ENCODE measurements around the gene MLH1. TPM values are rescaled to one million over a fixed set of nuclear protein-coding genes. Genes with fewer than 3 reads are reported as not detected.

Gene MLH1
- total RNA-seq, 1 experiment from 2014 or later: 42.2 TPM

DNA sequence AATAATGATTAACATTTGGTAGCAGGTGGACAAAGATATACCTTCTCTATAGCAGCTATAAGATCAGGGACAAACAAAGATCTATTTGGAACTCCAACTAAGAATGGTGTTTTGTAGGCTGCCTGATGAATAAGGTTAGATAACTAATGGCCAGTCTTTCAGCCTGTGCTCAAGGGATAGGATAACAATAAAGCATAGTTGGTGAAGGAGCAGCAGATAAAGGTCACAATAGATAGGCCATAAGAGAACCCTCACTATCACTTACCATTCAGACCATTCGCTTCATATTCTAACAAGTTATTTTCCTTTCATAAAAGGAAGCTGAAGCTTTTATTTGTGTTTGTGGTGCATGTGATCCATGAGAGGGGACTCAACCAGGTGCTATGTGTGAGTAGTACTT, 20.2 kb upstream of the MLH1 start:
- no peak for DNase-seq (ENCODE audit: low spot score)

DNA sequence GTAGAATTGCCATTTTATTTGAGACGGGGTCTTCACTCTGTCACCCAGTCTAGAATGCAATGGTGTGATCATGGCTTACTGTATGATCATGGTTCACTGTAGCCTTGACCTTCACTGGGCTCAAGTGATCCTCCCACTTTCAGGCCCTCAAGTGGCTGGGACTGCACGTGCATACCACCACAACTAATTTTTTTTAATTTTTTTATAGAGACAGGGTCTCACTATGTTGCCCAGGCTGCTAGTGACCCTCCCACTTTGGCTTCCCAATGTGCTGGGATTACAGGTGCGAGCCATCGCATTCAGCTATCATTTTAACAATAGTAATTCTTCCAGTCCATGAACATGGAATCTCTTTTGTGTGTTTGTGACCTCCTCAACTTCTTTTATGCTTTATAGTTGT, 12.3 kb upstream of the MLH1 start:
- no peak for DNase-seq (ENCODE audit: low spot score)

DNA sequence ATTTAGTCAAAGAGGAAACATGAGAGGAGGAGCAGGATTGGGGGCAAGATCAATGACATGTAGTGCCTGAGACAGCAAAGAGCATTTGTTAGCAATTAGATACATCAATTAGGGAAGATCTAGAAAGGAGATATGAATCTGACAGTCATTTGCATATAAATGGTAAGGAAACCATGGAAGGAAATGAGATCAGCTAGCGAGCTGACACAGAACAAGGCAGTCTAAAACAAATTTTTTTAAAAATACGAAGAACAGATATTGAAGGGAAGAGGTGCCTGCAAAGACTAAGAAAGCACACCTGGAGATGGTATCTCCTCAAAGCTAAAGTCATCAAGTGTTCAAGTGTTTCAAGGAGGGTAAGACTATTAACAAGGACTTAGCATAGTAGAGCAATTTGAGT, 5.0 kb upstream of the MLH1 start:
- no peak for DNase-seq (ENCODE audit: low spot score)

DNA sequence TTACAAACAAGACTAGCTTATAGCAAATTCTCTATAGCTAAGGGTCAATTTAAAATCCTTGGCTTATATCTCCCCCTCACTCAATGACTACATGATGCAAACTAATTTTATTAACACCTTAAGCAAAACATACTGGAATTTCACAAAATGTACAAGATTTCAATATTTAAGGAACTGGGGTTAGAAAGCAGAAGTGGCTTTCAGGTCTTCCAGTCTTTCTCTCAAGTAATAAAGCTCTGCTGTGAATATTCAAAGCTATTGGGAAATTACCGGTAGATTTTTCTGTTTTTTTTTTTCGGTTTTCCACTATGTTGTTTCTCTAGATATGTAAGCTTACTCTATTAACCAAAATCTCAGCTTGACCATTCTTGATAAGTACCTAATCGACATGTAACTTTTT, 4.3 kb upstream of the MLH1 start:
- no peak for DNase-seq (ENCODE audit: low spot score)

DNA sequence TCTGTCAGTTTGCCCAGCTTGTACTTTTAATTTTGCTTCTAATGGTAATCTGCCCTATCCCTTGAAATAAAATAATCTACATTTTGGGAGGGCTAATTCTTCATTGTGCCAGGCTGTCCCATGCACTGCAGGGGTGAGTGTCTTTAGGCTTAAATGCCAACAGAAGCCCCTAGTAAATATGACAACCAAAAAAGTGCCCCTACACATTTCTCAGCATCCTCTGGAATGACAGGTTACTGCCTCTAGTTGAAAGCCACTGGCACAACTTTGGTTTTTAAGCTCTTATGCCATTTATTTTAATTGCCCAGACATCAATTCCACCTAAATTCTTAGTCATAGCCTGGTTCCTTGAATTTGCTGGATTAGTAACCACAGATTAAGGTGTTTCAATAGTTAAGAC, 3.8 kb upstream of the MLH1 start:
- no peak for DNase-seq (ENCODE audit: low spot score)

DNA sequence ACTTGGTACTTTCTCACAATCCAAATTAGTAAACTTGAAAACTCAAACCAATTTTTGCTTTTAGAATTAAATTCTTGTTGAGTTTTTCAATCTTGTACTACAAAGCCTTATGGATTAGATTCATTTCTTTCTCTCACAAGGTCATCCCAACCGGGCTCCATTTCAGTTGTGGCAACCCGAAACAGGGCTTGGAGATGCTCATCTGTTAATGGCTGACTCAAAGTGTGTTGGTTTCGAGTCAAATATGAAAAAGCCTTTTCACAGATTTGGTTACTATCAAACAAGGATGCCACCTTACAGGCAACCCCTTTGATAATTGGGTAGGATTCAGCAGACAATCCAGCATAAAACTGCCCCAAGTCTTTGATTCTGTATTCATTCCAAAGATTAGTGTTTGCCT, 2.2 kb upstream of the MLH1 start:
- no peak for DNase-seq (ENCODE audit: low spot score)

DNA sequence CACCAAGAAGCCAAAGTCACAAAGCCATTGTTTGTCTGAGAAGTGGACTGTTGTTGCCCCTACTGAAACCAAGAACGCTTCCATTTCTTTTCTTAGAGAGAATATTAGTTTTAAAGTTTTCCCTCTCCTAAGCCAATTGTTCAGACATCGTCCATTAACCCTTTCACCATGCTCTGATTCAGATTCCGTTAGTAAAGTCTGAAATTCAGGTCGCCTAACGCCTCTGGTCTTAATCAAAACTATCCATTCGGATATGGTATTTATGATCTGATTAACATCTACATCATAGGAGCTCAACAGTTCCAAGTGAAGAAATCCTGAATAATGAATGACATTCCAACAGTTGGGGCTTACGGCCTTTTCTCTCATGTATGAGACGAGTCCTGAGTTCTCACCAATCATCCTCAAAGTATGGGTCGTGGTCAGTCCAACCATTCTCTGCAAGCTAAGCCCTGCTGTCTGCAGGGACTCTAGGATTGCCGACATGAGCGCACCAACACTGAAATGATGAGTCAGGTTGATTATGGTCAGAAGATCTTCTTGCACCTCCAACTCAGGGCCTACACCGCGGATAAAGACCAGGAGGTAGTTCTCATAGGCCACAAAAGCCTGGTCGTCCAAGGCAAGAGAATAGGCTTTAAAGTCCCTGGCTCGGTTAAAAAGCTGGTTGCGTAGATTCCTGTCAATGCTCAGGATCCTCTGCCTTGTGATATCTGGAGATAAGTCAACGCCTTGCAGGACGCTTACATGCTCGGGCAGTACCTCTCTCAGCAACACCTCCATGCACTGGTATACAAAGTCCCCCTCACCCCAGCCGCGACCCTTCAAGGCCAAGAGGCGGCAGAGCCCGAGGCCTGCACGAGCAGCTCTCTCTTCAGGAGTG, 1.2 kb upstream of the MLH1 start:
- peak; percentile 7 for DNase-seq (ENCODE audit: low spot score)

DNA sequence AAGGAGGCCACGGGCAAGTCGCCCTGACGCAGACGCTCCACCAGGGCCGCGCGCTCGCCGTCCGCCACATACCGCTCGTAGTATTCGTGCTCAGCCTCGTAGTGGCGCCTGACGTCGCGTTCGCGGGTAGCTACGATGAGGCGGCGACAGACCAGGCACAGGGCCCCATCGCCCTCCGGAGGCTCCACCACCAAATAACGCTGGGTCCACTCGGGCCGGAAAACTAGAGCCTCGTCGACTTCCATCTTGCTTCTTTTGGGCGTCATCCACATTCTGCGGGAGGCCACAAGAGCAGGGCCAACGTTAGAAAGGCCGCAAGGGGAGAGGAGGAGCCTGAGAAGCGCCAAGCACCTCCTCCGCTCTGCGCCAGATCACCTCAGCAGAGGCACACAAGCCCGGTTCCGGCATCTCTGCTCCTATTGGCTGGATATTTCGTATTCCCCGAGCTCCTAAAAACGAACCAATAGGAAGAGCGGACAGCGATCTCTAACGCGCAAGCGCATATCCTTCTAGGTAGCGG, 452 bp upstream of the MLH1 start, which contains the start of gene EPM2AIP1:
Gene EPM2AIP1, minus strand, starts transcription at position 326 of the 520 bp plus-strand sequence. Its CDS starts 54 bp downstream, at position 272.
- DNase-seq (ENCODE audit: low spot score): no peak

DNA sequence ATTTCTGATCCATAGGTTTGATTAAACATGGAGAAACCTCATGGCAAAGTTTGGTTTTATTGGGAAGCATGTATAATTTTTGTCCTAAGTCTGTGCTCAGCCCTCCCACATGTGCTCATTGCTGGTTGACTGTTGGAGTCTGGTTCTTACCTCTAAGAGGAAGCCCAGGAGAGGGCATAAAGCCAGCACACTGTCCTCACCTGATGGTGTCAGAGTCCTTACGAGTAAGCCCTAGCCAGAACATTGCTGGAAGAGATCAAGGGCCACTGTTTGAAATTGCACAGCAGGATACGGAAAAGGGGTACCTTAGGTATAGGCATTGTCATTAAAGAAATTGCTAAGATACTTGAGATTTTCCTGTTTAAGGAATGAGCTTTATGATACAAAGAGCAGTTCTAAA, 21.3 kb downstream of the MLH1 start:
- DNase-seq (ENCODE audit: low spot score): no peak

DNA sequence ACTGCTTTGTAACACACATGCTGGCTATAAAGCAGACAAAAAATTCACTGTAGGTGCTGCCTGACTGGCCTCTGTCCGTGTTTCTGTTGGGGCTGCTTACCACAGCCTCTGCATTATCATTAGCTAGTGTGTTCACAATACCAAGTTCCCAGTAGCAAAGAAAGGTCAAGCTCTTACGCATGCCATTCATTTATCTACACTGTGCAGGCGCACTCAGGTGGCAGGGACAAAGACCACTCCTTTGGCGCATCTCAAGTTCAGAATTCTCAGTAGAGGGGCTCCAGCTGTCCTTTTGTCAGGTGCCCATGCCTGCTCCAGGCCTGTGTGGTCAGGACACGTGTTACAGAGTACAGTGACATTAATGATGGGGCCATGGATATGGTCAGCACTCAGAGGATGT, 22.3 kb downstream of the MLH1 start:
- DNase-seq (ENCODE audit: low spot score): no peak

DNA sequence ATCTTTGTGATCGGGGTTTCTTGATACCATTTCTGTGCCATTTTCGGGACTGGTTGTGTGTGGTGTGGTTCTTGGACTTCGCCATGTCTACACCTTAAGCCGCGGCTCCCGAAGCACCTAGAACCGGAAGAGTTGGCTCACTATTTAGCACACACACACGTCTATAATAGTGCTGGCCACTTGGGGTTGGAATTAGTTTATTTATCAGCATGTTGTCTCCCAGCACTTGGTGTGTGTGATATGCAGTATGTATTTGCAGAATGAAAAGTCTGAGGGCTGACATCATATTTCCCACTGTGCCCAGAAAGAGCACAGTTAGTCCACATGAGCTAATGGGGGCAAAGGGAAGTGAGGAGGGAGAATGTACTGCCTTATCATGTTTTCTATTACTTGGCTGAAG, 23.6 kb downstream of the MLH1 start:
- no peak for DNase-seq (ENCODE audit: low spot score)

DNA sequence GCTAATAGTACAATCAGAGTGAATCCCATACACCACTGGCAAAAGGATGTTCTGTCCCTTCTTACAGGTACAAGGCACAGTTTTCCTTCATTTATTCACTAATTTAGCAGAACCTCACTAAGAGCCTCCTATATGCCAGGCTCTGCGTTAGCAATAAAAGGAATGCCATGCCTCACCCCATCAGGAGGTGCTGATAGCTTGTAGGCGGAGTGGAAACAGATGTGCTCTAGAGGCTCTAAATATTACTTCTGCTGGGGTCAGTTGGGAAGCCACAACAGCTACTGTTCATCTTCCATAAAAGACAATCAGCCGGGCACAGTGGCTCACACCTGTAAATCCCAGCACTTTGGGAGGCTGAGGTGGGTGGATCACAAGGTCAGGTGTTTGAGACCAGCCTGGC, 24.4 kb downstream of the MLH1 start:
- DNase-seq (ENCODE audit: low spot score): no peak

DNA sequence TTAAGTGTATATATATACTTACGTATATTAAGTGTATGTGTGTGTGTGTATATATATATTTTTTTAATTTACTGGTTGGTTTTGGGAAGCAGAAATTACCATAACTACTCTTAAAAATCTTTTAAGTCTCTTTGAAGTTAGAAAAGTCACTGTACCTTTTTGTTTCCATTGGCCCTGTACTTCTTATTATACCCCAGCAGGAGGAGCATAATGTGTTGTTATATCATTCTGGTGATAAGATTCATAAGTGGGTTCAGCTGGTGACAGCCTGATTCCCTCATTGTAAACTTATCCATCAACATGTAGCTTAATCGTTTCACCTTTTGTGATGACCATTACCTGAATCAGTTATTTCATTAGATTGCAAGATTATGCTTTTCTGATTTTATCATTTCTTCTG, 30.8 kb downstream of the MLH1 start:
- DNase-seq (ENCODE audit: low spot score): peak; percentile 5

DNA sequence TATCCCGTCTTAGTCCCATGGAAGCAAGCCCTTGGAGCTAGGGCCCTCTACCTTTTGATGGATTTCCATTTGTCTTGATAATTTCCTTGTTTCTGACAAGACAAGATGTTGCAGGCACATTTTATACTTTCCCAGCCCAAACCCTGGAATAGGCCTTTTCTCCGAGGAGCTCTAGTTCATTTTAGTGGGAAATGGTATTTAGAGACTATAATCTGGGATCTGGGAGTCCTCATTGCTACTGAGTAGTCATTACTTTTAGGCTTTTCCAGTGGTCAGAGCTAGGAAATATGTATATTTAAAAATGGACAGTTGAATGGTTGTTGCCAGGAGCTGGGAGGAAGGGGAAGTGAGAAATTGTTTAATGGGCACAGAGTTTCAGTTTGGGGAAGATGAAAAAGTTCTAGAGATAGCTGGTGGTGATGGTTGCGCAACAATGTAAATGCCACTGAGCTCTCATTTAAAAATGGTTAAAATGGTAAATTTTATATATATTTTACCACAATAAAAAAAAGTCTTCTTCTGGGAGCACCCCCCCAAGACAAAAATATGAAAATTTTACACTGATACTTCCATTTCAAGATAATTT, 31.6 kb downstream of the MLH1 start:
- no peak for DNase-seq (ENCODE audit: low spot score)

DNA sequence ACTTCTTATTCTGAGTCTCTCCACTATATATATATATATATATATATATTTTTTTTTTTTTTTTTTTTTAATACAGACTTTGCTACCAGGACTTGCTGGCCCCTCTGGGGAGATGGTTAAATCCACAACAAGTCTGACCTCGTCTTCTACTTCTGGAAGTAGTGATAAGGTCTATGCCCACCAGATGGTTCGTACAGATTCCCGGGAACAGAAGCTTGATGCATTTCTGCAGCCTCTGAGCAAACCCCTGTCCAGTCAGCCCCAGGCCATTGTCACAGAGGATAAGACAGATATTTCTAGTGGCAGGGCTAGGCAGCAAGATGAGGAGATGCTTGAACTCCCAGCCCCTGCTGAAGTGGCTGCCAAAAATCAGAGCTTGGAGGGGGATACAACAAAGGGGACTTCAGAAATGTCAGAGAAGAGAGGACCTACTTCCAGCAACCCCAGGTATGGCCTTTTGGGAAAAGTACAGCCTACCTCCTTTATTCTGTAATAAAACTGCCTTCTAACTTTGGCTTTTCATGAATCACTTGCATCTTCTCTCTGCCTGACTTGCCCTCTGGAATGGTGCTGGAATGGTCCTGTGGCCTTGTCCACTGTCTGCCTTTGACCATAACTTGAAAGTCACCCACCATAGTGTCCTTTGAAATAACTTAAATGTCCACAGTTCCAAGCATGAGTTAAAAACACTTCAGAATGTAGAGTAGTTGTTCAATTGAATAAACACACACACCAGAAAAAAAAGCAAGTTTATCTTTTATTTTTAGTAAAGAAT, 32.4 kb downstream of the MLH1 start:
- no peak for DNase-seq (ENCODE audit: low spot score)

DNA sequence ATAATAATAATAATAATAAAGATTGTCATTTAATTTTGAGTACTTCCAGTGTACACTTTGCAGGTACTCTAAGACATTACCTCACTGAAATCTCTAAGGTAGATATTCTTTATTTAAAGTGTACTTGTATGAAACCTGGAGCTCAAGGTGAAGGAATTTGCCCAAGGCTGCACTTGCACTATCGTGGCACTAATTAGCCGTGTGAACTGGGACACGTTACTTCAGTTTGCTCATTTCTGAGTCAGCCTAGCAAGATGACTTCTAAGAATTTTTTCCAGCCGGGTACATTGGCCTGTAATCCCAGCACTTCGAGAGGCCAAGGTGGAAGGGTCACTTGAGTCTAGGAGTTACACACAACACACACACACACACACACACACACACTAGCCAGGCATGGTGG, 33.5 kb downstream of the MLH1 start:
- DNase-seq (ENCODE audit: low spot score): no peak

DNA sequence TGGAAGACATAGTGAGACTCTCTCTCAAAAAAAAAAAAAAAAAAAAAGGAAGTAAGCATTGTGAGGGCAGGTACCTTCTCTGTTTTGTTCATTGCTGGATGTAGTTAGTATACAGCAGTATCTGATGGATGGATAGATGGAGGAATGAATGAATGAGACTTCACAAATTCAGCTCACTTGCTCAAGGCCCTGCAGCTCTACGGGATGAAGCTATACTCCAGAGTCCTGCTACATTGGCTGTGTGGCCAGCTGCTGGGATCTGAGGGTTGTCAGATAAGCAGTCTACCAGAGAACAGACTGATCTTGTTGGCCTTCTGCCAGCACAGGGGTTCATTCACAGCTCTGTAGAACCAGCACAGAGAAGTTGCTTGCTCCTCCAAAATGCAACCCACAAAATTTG, 35.0 kb downstream of the MLH1 start:
- no peak for DNase-seq (ENCODE audit: low spot score)

DNA sequence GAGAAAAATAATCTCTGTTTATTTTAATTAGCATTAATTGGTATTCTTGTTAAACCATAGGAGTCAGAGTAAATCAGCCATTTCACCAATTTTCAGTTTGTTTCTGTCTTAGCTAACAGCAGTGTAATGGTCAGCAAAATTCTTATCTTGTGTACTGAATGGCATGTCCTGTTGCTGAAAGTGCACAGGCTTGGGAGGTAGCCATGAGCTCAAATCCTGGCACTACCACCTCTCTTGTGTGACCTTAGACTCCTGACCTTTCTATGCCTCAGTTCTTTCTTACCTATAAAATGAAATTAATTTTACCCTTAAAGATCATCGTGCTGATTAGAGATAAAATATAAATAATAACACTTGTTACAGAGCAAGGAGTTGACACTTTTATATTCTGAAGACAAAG, 35.8 kb downstream of the MLH1 start:
- no peak for DNase-seq (ENCODE audit: low spot score)

DNA sequence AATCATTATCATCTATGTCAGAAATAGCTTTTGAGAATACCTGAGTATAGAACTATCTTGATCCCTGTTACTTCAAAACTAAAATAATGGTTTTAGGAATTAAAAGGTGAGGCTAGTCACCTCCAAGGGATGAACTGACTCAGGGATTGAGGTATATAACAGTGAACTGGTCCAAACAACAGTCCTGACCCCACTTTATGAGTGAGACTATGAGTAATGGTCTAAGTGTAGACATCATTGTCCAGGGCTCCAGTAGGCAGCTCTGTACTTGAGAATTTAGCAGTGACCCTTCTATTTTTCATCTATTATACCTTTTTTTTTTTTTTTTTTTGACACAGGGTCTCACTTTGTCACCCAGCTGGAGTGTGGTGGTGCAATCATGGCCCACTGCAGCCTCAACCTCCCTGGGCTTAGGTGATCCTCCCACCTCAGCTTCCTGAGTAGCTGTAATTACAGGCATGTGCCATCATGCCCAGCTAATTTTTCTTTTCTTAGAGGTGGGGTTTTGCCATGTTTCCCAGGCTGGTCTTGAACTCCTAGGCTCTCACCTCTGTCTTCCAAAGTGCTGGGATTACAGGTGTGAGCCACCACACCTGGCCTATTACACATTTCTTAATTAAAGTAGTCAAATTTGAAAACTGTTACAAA, 36.3 kb downstream of the MLH1 start:
- DNase-seq (ENCODE audit: low spot score): no peak

DNA sequence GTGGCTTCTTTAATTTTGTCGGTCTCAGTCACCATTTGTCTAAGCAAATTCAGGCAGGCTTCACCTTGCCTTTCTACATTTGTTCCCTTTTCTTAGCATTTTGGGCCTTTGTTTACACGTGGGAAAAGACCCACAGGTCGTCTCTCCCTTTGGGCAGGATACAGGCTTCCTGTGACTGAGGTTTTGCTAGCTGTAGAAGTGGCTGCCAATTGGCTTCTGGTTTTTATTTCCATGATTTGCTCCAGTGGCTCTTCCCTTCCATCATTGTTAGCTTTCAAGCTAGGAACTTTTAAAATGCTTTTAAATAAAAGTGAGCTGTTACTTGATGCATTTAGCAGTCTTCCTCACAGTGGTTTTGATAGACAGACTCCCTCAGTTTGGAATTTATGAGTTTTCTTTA, 37.3 kb downstream of the MLH1 start:
- DNase-seq (ENCODE audit: low spot score): no peak

DNA sequence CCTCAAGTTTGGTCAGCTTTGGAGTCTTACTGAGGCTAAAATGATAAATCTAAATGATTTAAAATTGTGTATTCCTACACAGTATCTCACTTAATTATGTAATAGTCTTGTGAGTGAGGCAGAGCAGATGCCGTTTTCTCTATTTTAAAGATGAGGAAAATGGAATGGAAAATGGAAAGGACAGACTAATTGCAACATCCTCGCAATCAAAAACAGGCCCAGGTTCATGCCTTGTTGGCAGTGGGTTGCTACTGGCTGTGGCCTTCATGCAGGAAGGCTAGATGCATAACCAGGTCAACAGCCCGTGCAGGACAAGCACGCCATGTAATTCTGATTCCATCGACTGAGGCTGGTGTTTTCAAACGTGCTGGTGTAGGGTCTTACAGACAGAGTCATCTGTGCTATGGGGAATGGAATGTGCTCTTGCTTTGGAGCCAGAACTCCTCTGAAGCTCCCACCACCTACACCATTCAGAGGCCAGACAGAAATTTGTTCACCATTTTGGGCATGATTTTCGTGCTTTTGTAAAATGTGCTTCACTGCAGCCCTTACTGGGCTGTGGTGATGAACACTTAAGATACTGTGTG, 37.9 kb downstream of the MLH1 start:
- no peak for DNase-seq (ENCODE audit: low spot score)

DNA sequence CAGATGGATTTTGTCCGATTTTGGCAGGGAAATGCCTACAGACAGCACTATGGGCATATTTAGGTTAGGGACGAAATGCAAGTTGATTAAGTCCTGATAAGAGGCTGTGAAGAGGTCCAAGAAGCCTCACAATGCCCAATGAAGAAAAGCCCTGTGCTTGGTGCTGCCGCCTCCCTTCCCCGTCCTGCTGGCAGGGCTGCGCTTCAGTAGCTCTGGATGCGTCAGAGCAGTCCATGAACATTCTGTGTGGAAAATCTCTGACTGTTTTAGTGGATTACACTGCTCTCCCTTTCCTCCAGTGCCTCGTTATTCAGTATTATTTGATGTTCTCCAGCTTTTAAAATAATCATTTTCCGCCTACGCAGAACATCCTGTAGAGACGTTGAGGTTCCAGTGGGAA, 39.6 kb downstream of the MLH1 start:
- DNase-seq (ENCODE audit: low spot score): no peak
